SJSA1 (cell line): ENCODE results near the gene OSBP. TPM values are rescaled to one million over a fixed set of nuclear protein-coding genes. Genes with fewer than 3 reads are reported as not detected.

Experiments used
- DNase-seq, 2 experiments: peaks; one replicate each; pipeline ENCODE4 v3.0.0-alpha.2; 2015 to 2020; ENCODE audit warnings: low spot score in 2 of 2, low read depth in 1 of 2
- H3K27ac ChIP-seq: fragments of 250-450 bp; sonication (Bioruptor Pico); 2 replicates; pipeline ENCODE4 v1.5.1; 2020; ENCODE audit warnings: mild to moderate bottlenecking, moderate library complexity
- H3K27me3 ChIP-seq: fragments of 250-450 bp; sonication (Bioruptor Pico); replicated peaks from 2 replicates; pipeline ENCODE4 v1.5.1; 2020; ENCODE audit warnings: mild to moderate bottlenecking, moderate library complexity
- H3K36me3 ChIP-seq: fragments of 250-450 bp; sonication (Bioruptor Pico); 2 replicates; pipeline ENCODE4 v1.5.1; 2020; ENCODE audit warnings: mild to moderate bottlenecking
- H3K4me1 ChIP-seq: fragments of 250-450 bp; sonication (Bioruptor Pico); replicated peaks from 2 replicates; pipeline ENCODE4 v1.6.1; 2021; ENCODE audit warnings: mild to moderate bottlenecking
- H3K4me3 ChIP-seq: fragments of 250-450 bp; sonication (Bioruptor Pico); 2 replicates; pipeline ENCODE4 v1.5.1; 2020; ENCODE audit warnings: mild to moderate bottlenecking
- H3K9me3 ChIP-seq: fragments of 250-450 bp; sonication (Bioruptor Pico); replicated peaks from 2 replicates; pipeline ENCODE4 v1.5.1; 2020; ENCODE audit warnings: mild to moderate bottlenecking
- total RNA-seq: library from RNA; depleted of rRNA; stranded (reverse); fragments of >200 nt; shearing (Covaris generic); gene quantifications from 2 replicates; pipeline ENCODE4 v1.2.3, GENCODE V29; 2014

OSBP gene
- total RNA-seq, 1 experiment from 2014 or later, result 30.3 TPM

GRCh38 chr11:59578369-59578768 is 37.2 kb downstream of the OSBP start:
- Histone ChIP-seq H3K27me3 (no peaks in the 10 kb centered on the region), H3K9me3 (no peaks in the 10 kb centered on the region), H3K36me3 (peaks cover 96% of the 10 kb centered on the region), H3K4me1 (peaks cover 4% of the 10 kb centered on the region), H3K27ac (no peak overlapping the region), H3K4me3 (no peak overlapping the region)
- no peak for DNase-seq

GRCh38 chr11:59575505-59575904 is 40.1 kb downstream of the OSBP start:
- Histone ChIP-seq H3K27ac (no peak overlapping the region), H3K27me3 (no peaks in the 10 kb centered on the region), H3K9me3 (no peaks in the 10 kb centered on the region), H3K4me3 (no peak overlapping the region), H3K4me1 (peaks cover 7% of the 10 kb centered on the region), H3K36me3 (peaks cover 70% of the 10 kb centered on the region)
- DNase-seq, result no peak

GRCh38 chr11:59574932-59575502 is 40.6 kb downstream of the OSBP start:
- no peak overlapping the region for H3K4me3 ChIP-seq
- DNase-seq, result no peak
- H3K27ac ChIP-seq, result no peak overlapping the region
- peaks cover 7% of the 10 kb centered on the region for H3K4me1 ChIP-seq
- peaks cover 65% of the 10 kb centered on the region for H3K36me3 ChIP-seq
- no peaks in the 10 kb centered on the region for H3K27me3 ChIP-seq
- H3K9me3 ChIP-seq, result no peaks in the 10 kb centered on the region

- peaks cover 59% of the 10 kb centered on the region for H3K36me3 ChIP-seq
- DNase-seq, result no peak
- no peaks in the 10 kb centered on the region for H3K9me3 ChIP-seq
- no peaks in the 10 kb centered on the region for H3K27me3 ChIP-seq
- H3K4me1 ChIP-seq, result peaks cover 7% of the 10 kb centered on the region
- H3K27ac ChIP-seq, result no peak overlapping the region
- H3K4me3 ChIP-seq, result no peak overlapping the region
Measured at GRCh38 chr11:59574467-59574866, 41.1 kb downstream of the OSBP start.

- Histone ChIP-seq H3K9me3 (no peaks in the 10 kb centered on the region), H3K27me3 (no peaks in the 10 kb centered on the region), H3K27ac (0 out of 2 replicates have a peak overlapping the region, but pooled peaks have one; percentile 4), H3K36me3 (peaks cover 47% of the 10 kb centered on the region), H3K4me1 (peaks cover 7% of the 10 kb centered on the region), H3K4me3 (no peak overlapping the region)
- DNase-seq, result no peak
Measured at GRCh38 chr11:59573216-59573615, 42.4 kb downstream of the OSBP start.

GRCh38 chr11:59572091-59572490 is 43.5 kb downstream of the OSBP start:
- Histone ChIP-seq H3K27me3 (no peaks in the 10 kb centered on the region), H3K4me1 (peaks cover 7% of the 10 kb centered on the region), H3K27ac (no peak overlapping the region), H3K4me3 (no peak overlapping the region), H3K9me3 (no peaks in the 10 kb centered on the region), H3K36me3 (peaks cover 37% of the 10 kb centered on the region)
- DNase-seq, result no peak

- Histone ChIP-seq H3K4me1 (peaks cover 6% of the 10 kb centered on the region), H3K27ac (no peak overlapping the region), H3K4me3 (no peak overlapping the region), H3K27me3 (no peaks in the 10 kb centered on the region), H3K36me3 (no peaks in the 10 kb centered on the region), H3K9me3 (no peaks in the 10 kb centered on the region)
- no peak for DNase-seq
Measured at GRCh38 chr11:59562292-59562691, 53.3 kb downstream of the OSBP start.

GRCh38 chr11:59560702-59561473 is 54.7 kb downstream of the OSBP start:
- peak overlapping the region; percentile 67 for H3K27ac ChIP-seq
- no peaks in the 10 kb centered on the region for H3K36me3 ChIP-seq
- H3K4me1 ChIP-seq, result peaks cover 11% of the 10 kb centered on the region
- no peaks in the 10 kb centered on the region for H3K27me3 ChIP-seq
- peak overlapping the region; percentile 61 for H3K4me3 ChIP-seq
- DNase-seq, result peak; percentile 93
- H3K9me3 ChIP-seq, result no peaks in the 10 kb centered on the region

- peaks cover 11% of the 10 kb centered on the region for H3K4me1 ChIP-seq
- no peaks in the 10 kb centered on the region for H3K36me3 ChIP-seq
- peak; percentile 74 to 91 for DNase-seq
- H3K4me3 ChIP-seq, result peak overlapping the region; percentile 61
- peak overlapping the region; percentile 67 for H3K27ac ChIP-seq
- no peaks in the 10 kb centered on the region for H3K27me3 ChIP-seq
- no peaks in the 10 kb centered on the region for H3K9me3 ChIP-seq
Measured at GRCh38 chr11:59560290-59560701, 55.3 kb downstream of the OSBP start.

- Histone ChIP-seq H3K27me3 (no peaks in the 10 kb centered on the region), H3K9me3 (no peaks in the 10 kb centered on the region), H3K4me1 (peaks cover 11% of the 10 kb centered on the region), H3K36me3 (no peaks in the 10 kb centered on the region), H3K4me3 (peak overlapping the region; percentile 61), H3K27ac (no peak overlapping the region)
- no peak for DNase-seq
Measured at GRCh38 chr11:59559886-59560285, 55.7 kb downstream of the OSBP start.

GRCh38 chr11:59558270-59558643 is 57.3 kb downstream of the OSBP start:
- Histone ChIP-seq H3K27me3 (no peaks in the 10 kb centered on the region), H3K36me3 (no peaks in the 10 kb centered on the region), H3K27ac (no peak overlapping the region), H3K4me3 (no peak overlapping the region), H3K9me3 (no peaks in the 10 kb centered on the region), H3K4me1 (peaks cover 11% of the 10 kb centered on the region)
- no peak for DNase-seq

GRCh38 chr11:59556917-59557348 is 58.6 kb downstream of the OSBP start:
- Histone ChIP-seq H3K9me3 (no peaks in the 10 kb centered on the region), H3K4me1 (peaks cover 11% of the 10 kb centered on the region), H3K4me3 (peak overlapping the region; percentile 28), H3K36me3 (no peaks in the 10 kb centered on the region), H3K27ac (peak overlapping the region; percentile 1), H3K27me3 (no peaks in the 10 kb centered on the region)
- DNase-seq, result no peak

GRCh38 chr11:59556115-59556916 is 59.3 kb downstream of the OSBP start:
- DNase-seq, result peak; percentile 92 to 95
- Histone ChIP-seq H3K27me3 (no peaks in the 10 kb centered on the region), H3K36me3 (no peaks in the 10 kb centered on the region), H3K4me1 (peaks cover 9% of the 10 kb centered on the region), H3K9me3 (no peaks in the 10 kb centered on the region), H3K4me3 (peak overlapping the region; percentile 28), H3K27ac (peak overlapping the region; percentile 1)
